ENCODE results near the gene FOXD3.
A peak's percentile ranks its signal among the peaks of the same experiment; 100 is the strongest.

Gene FOXD3

GRCh38 chr1:63322114-63322943 lies at the start of gene FOXD3:
TSS of gene FOXD3 (plus strand) at chr1:63322567. CDS start at chr1:63323059, 492 bp downstream.
- peak within 1 kb of the TSS; percentile 38 for H3K4me3 ChIP-seq (ENCODE audit: low read depth, low read length)
- TF ChIP-seq, protein P1, sequence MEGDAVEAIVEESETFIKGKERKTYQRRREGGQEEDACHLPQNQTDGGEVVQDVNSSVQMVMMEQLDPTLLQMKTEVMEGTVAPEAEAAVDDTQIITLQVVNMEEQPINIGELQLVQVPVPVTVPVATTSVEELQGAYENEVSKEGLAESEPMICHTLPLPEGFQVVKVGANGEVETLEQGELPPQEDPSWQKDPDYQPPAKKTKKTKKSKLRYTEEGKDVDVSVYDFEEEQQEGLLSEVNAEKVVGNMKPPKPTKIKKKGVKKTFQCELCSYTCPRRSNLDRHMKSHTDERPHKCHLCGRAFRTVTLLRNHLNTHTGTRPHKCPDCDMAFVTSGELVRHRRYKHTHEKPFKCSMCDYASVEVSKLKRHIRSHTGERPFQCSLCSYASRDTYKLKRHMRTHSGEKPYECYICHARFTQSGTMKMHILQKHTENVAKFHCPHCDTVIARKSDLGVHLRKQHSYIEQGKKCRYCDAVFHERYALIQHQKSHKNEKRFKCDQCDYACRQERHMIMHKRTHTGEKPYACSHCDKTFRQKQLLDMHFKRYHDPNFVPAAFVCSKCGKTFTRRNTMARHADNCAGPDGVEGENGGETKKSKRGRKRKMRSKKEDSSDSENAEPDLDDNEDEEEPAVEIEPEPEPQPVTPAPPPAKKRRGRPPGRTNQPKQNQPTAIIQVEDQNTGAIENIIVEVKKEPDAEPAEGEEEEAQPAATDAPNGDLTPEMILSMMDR (conservative IDR thresholded peaks at IDR 0.05; ENCODE audit: low read depth, low read length) = no peak
- no peak for DNase-seq (ENCODE audit: low read depth)

DNA sequence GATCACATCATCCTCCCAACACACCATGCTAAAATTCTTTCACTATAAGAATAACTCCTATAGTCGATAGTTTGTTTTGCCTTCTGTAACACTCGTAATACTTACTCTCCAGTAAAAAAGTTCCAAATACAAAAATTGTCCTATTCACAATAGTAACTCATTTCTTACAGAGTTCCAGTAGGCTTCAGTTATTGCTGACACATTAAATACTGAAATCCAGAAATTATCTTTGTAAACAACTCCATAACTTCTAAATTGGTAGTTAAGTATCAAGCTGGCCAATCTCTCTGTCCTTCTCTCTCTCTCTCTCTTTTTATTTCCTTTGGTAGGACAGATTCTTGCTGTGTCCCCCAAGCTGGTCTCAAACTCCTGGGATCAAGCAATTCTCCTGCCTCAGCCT lies 49.6 kb upstream of the FOXD3 start:
- no peak for DNase-seq (ENCODE audit: low read depth)
- H3K4me3 ChIP-seq (ENCODE audit: low read depth, low read length) = no peak overlapping the region
- TF ChIP-seq, protein P1 (conservative IDR thresholded peaks at IDR 0.05; ENCODE audit: low read depth, low read length) = no peak

GRCh38 chr1:63274371-63274770 lies 48.0 kb upstream of the FOXD3 start:
- TF ChIP-seq, protein P1 (conservative IDR thresholded peaks at IDR 0.05; ENCODE audit: low read depth, low read length) = no peak
- no peak overlapping the region for H3K4me3 ChIP-seq (ENCODE audit: low read depth, low read length)
- DNase-seq (ENCODE audit: low read depth) = no peak

- DNase-seq (ENCODE audit: low read depth) = no peak
- no peak overlapping the region for H3K4me3 ChIP-seq (ENCODE audit: low read depth, low read length)
- TF ChIP-seq, protein P1 (conservative IDR thresholded peaks at IDR 0.05; ENCODE audit: low read depth, low read length) = no peak
Observed at GRCh38 chr1:63274979-63275378, 47.4 kb upstream of the FOXD3 start.

DNA sequence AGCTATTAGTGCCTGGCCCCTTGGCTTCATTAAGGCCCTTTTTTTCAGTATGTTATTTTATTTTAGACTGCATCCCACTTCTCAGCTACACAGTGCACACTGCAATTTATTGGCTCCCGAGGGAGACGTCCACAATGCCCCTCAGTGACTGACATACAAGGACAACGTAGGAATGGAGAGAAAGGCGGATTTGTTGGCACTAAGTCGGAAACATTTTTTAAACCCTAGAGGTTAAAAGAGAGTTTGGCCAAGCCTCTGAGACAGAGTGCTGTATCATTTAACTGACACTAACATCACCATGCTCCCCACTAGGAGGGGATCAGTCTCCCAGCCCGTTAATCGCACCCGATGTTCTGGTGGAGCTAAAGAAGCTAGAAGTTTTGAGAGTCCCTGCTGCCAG lies 45.7 kb upstream of the FOXD3 start:
- no peak for DNase-seq (ENCODE audit: low read depth)
- TF ChIP-seq, protein P1 (conservative IDR thresholded peaks at IDR 0.05; ENCODE audit: low read depth, low read length) = no peak
- H3K4me3 ChIP-seq (ENCODE audit: low read depth, low read length) = no peak overlapping the region

DNA sequence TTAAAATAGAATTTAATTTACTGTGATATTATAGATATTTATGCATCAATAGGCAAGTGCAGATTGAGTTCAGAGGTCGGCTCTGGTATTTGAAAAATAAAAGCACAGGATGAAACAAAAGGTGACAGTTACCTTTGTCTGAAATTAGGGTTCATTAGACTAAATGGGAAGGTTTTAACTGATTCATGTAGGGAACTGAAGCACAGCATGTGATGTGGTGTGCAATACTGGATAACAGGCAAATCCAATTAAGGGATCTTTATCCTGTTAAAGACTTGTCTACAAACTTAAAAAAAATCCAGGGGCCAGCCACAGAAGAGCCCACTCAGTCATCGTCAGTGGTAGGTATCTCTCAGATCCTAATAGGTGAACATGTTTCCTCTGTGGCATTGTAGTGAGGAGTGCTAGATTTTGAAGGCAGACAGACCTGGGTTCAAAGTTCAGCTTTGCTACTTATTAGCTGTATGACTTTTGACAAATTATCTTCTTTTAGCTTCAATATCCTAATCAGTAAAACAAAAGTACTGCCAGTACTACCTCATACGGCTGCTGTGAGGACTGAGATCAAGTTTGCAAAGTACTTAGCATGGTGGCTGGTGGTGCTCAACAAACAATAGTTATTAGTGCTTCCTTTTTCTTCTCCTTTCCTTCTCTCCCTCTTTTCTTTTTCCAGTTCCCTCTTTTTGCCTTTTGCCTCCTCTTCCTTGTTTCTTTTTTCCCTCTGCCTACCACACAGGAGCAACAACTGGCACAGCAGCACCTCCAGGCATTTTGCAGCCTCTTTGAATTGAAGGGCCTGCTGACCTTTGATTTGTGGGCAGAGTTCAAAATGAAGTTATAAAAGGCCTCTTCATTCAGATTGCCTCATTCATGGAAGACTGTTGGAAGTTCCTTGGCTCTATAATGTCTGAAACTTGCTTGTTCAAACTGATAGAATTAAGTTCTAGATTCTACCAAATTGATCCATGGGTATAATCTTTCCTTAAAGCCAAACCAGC lies 44.9 kb upstream of the FOXD3 start:
- TF ChIP-seq, protein P1 (conservative IDR thresholded peaks at IDR 0.05; ENCODE audit: low read depth, low read length) = no peak
- no peak for DNase-seq (ENCODE audit: low read depth)
- no peak overlapping the region for H3K4me3 ChIP-seq (ENCODE audit: low read depth, low read length)
